Measurements from ENCODE around the gene ZNF496. TPM values are rescaled to one million over a fixed set of nuclear protein-coding genes. Genes with fewer than 3 reads are reported as not detected.

Gene ZNF496
- total and polyA plus RNA-seq, 9 of the 15 experiments (the other 6 are each of a cell fraction or from before 2014, with no cell fraction given) = 4.3 to 54.0 (median 31.3) TPM

- Histone ChIP-seq H3K27ac (ENCODE audit: extremely low read depth, low read depth, low read length) (peak overlapping the region; percentile 59), H3K4me1 (replicated peaks in 1 of 2; ENCODE audit: control insufficient read depth in 2 of 2, insufficient read depth in 2 of 2, low read length in 2 of 2) (peaks cover 23 to 32% of the 10 kb centered on the region in 2 experiments), H3K9ac (ENCODE audit: insufficient read depth in 1 of 2, low read depth in 2 of 2, low read length in 2 of 2) (peak overlapping the region in 1 of 2 experiments; percentile 38; a peak in 1 of 4 replicates), H3K9me1 (ENCODE audit: control insufficient read depth, insufficient read depth, low read length) (no peaks in the 10 kb centered on the region), H4K20me1 (replicated peaks; ENCODE audit: control insufficient read depth, insufficient read depth, low read length) (no peaks in the 10 kb centered on the region), H3K9me3 (replicated peaks; ENCODE audit: control insufficient read depth, insufficient read depth, low read depth, low read length) (no peaks in the 10 kb centered on the region), H3K4me3 (no peak overlapping the region), H3K36me3 (ENCODE audit: control insufficient read depth, insufficient read depth, low read length) (peaks cover 37% of the 10 kb centered on the region; the same call in 2 of the 3 replicates), H3K79me2 (ENCODE audit: control insufficient read depth, insufficient read depth, low read length) (no peaks in the 10 kb centered on the region), H3K4me2 (ENCODE audit: insufficient read depth, low read length) (peak overlapping the region; percentile 23; the same call in 1 of the 2 replicates), H2AFZ (ENCODE audit: low read depth, low read length) (peak overlapping the region; percentile 46; the same call in 1 of the 2 replicates), H3K27me3 (ENCODE audit: control insufficient read depth in 2 of 2, insufficient read depth in 2 of 2, low read length in 2 of 2) (no peaks in the 10 kb centered on the region)
- intact Hi-C loops (cut with micrococcal nuclease) (no loop called here), in situ Hi-C loops (cut with MboI) (no loop called here)
- ChIA-PET CTCF (ENCODE audit: low intra/inter-chr PET ratio) (no interaction called here), POLR2A (no interaction called here)
- DNase-seq (ENCODE audit: extremely low read depth in 1 of 4, low spot score in 3 of 4) = peak in 3 of 4 experiments; percentile 26 to 60 (median 51)
- WGBS (ENCODE audit: insufficient coverage, low coverage, missing lambda C conversion rate) = 44% methylated on average over 8 of the region's 8 CpGs
- no TSS peak for BruUV-seq (replicated peaks)
- peak; percentile 63 for ATAC-seq
- no peak for FAIRE-seq
- TF ChIP-seq FOXA1 (IDR thresholded peaks at IDR 0.05; ENCODE audit: borderline replicate concordance) = no peak
- TF ChIP-seq MLX (CRISPR knock-in tag; conservative IDR thresholded peaks at IDR 0.05) = no peak
- TF ChIP-seq ELK3 (CRISPR knock-in tag; IDR thresholded peaks at IDR 0.05) = no peak
- no peak for TF ChIP-seq ZSCAN32 (CRISPR knock-in tag; IDR thresholded peaks at IDR 0.05)
- no peak for TF ChIP-seq RAD21 (CRISPR knock-in tag; conservative IDR thresholded peaks at IDR 0.05 in 1 of 2, IDR thresholded peaks at IDR 0.05 in 1 of 2)
- TF ChIP-seq RHOXF2B (CRISPR knock-in tag; conservative IDR thresholded peaks at IDR 0.05) = no peak
- TF ChIP-seq C11orf30 (IDR thresholded peaks at IDR 0.05; ENCODE audit: low read depth) = no peak
- TF ChIP-seq OTX1 (CRISPR knock-in tag; IDR thresholded peaks at IDR 0.05) = no peak
- peak; percentile 39; the same call in 1 of the 2 replicates for TF ChIP-seq TEAD4 (IDR thresholded peaks at IDR 0.05; ENCODE audit: low read length)
- no peak for TF ChIP-seq TEAD4 (CRISPR knock-in tag; IDR thresholded peaks at IDR 0.05; ENCODE audit: borderline replicate concordance)
- no peak for TF ChIP-seq ELK1 (CRISPR knock-in tag; IDR thresholded peaks at IDR 0.05)
- TF ChIP-seq, protein P1, sequence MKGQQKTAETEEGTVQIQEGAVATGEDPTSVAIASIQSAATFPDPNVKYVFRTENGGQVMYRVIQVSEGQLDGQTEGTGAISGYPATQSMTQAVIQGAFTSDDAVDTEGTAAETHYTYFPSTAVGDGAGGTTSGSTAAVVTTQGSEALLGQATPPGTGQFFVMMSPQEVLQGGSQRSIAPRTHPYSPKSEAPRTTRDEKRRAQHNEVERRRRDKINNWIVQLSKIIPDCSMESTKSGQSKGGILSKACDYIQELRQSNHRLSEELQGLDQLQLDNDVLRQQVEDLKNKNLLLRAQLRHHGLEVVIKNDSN (CRISPR knock-in tag; IDR thresholded peaks at IDR 0.05) = 0 out of 2 replicates have a peak, but pooled peaks have one; percentile 37
- no peak for TF ChIP-seq NR2F6 (CRISPR knock-in tag; IDR thresholded peaks at IDR 0.05)
- no peak for TF ChIP-seq TCF7 (IDR thresholded peaks at IDR 0.05; ENCODE audit: borderline replicate concordance)
- TF ChIP-seq FIP1L1 (IDR thresholded peaks at IDR 0.05; ENCODE audit: low read depth, low read length, poor library complexity, severe bottlenecking) = no peak
- no peak for TF ChIP-seq ESRRA (IDR thresholded peaks at IDR 0.05; ENCODE audit: borderline replicate concordance, low read depth)
- no peak for TF ChIP-seq MTF1 (CRISPR knock-in tag; IDR thresholded peaks at IDR 0.05; ENCODE audit: borderline replicate concordance)
- TF ChIP-seq ZFX (CRISPR knock-in tag; IDR thresholded peaks at IDR 0.05) = peak; percentile 26; the same call in 1 of the 2 replicates
- TF ChIP-seq TAF7 (tag; IDR thresholded peaks at IDR 0.05) = no peak
Observed at GRCh38 chr1:247296599-247297180, 35.0 kb downstream of the ZNF496 start.
